IPS-18a (cell line): Measurements from ENCODE around the gene GALNTL6.

ENCODE experiments used
- H3K27ac ChIP-seq: one replicate; pipeline ENCODE4 v1.5.1; 2013; ENCODE audit warnings: low read length
- H3K27me3 ChIP-seq: one replicate; pipeline ENCODE4 v1.6.1; 2013; ENCODE audit warnings: mild to moderate bottlenecking, low read length; ENCODE audit not compliant: control insufficient read depth, insufficient read depth
- H3K36me3 ChIP-seq: one replicate; pipeline ENCODE4 v1.6.1; 2013; ENCODE audit warnings: low read depth, low read length; ENCODE audit not compliant: control insufficient read depth
- H3K4me1 ChIP-seq: one replicate; pipeline ENCODE4 v1.6.1; 2013; ENCODE audit warnings: low read depth, low read length; ENCODE audit not compliant: control insufficient read depth
- H3K4me3 ChIP-seq: one replicate; pipeline ENCODE4 v1.5.1; 2013; ENCODE audit warnings: low read length
- H3K9ac ChIP-seq: one replicate; pipeline ENCODE4 v1.6.1; 2013; ENCODE audit warnings: mild to moderate bottlenecking, low read length, moderate library complexity
- H3K9me3 ChIP-seq: one replicate; pipeline ENCODE4 v1.6.1; 2013; ENCODE audit warnings: low read depth, low read length; ENCODE audit not compliant: control insufficient read depth

The GALNTL6 gene

DNA sequence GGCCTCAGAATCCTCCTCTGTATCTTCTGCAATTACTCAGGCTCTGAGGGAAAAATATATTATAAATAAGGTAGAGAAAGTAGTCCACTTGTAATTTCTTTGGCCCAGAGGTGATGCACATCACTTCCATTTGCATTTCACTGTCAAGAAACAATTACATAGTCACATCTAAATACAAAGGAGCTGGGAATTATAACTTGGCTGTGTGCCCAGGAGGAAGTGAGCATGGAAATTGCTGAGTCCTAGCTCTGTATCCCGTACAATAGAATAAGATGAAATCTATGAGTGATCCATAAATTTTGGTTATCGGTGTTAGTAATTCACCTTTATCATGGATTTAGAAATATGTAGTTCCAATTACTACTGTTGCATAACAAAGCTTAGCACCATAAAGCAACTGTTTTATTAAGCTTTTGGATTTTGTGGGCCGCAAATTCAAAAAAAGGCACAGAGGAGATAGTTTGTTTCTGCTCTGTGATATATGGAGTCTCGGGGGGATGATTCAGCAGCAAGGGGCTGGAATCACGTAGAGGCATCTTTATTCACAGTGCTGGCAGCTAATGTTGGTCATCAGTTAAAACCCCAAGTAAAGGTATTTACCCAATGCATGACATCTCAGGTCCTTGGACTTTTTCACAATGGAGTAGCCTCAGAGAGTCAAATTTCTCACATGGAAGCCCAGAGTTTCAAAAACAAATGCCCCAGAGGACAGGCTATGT is 1114.1 kb downstream of the GALNTL6 start:
- Histone ChIP-seq H3K4me1 (no peaks in the 10 kb centered on the region), H3K27ac (no peak overlapping the region), H3K36me3 (no peaks in the 10 kb centered on the region), H3K9ac (no peak overlapping the region), H3K4me3 (no peak overlapping the region), H3K27me3 (no peaks in the 10 kb centered on the region), H3K9me3 (no peaks in the 10 kb centered on the region)

DNA sequence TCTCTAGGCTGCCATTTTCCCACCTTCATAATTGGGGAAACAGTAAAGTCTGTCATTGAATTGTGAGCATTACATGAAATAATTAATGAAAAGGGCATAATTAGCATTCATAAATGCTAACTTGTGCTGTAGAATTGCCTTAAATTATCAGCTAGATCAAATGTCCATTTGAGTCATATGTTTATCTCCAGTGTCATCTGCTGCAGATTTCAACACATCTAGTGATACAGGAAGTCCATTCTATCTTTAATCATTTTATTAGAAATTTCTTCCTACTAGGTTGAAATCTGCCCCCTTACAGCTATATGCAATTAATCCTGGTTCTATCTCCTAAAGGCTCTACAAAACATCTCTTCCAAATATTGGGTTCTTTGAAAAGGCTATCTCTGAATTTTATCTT is 1115.1 kb downstream of the GALNTL6 start:
- Histone ChIP-seq H3K27me3 (no peaks in the 10 kb centered on the region), H3K9me3 (no peaks in the 10 kb centered on the region)

DNA sequence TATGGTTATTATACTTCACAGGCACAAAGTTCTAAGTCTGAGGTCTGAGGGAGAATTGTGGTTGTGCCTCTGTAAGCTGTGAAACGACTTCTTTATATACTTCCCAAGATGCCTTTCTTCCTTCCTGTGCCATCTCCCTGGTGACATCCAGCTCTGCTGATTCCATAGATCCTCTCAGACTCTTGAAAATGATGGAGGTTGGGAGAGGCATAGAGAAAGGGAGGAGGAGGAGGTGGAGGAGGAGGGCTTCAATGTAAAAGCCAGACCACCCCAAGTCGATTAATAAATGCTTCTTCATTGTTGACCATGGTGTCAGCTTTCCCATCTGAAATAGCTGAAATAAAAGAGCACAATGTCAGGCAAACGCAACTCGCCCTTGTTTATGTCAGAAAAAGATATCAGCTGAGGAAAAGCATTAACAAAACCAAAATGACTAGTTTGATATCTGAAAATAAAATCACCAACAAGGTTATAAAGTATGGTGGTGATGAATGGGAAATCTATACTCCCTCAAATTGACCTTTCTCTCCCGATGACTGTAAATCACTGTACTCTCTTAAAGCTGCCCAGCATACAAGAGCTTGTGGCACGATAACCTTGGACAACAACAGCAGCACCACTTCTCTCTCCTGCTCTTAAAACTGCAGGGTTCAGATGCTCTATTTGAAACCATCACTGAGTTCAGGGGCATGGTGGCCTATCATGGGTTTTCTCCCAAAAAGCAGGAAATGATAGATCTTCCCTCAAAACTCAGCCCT is 1125.0 kb downstream of the GALNTL6 start:
- no peaks in the 10 kb centered on the region for H3K36me3 ChIP-seq
- no peaks in the 10 kb centered on the region for H3K27me3 ChIP-seq
- no peaks in the 10 kb centered on the region for H3K9me3 ChIP-seq
- H3K4me3 ChIP-seq, result no peak overlapping the region
- no peak overlapping the region for H3K9ac ChIP-seq
- no peak overlapping the region for H3K27ac ChIP-seq
- H3K4me1 ChIP-seq, result no peaks in the 10 kb centered on the region

More for the DNA sequence above, 1115.1 kb downstream of the GALNTL6 start:
- no peak overlapping the region for H3K4me3 ChIP-seq
- no peaks in the 10 kb centered on the region for H3K4me1 ChIP-seq
- H3K9ac ChIP-seq, result no peak overlapping the region
- H3K36me3 ChIP-seq, result no peaks in the 10 kb centered on the region
- H3K27ac ChIP-seq, result no peak overlapping the region

DNA sequence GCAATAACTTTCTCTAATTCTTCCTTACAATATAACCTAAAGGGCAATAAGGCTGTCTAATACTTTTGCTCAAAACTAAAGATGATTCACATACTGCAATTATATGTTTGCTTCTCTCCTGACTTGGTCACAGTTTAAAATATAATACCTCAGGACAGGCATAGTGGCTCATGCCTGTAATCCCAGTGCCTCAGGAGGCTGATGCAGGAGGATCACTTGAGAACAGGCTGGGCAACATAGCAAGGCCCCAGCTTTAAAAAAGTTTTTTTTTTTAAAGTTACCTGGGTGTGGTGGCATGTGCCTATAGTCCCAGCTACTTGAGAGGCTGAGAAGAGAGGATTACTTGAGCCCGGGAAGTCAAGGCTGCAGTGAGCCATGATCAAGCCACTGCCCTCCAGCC is 1125.7 kb downstream of the GALNTL6 start:
- H3K27ac ChIP-seq, result no peak overlapping the region
- no peaks in the 10 kb centered on the region for H3K36me3 ChIP-seq
- H3K9me3 ChIP-seq, result no peaks in the 10 kb centered on the region
- H3K4me1 ChIP-seq, result no peaks in the 10 kb centered on the region
- H3K4me3 ChIP-seq, result no peak overlapping the region
- H3K9ac ChIP-seq, result no peak overlapping the region
- H3K27me3 ChIP-seq, result no peaks in the 10 kb centered on the region

DNA sequence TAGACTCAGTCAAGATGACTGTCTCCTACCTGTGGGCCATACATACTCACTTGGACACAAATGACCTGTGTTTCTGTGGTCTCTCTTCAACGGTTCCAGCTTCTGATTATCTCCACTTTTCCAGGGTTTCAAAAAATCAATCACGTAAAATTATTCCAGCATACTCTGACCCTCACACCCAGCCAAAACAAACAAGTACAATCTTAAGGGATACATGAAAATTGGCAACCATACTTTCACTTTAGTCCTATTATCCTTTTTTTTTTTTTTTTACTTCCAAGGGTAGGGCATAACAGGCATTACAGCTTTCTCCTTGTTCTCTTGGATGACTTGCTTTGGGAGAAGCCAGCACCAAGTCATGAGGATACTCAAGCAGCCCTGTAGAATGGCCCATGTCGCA is 1129.6 kb downstream of the GALNTL6 start:
- Histone ChIP-seq H3K9me3 (no peaks in the 10 kb centered on the region), H3K9ac (no peak overlapping the region), H3K36me3 (no peaks in the 10 kb centered on the region), H3K4me1 (peaks cover 6% of the 10 kb centered on the region), H3K27me3 (no peaks in the 10 kb centered on the region), H3K4me3 (no peak overlapping the region), H3K27ac (no peak overlapping the region)

DNA sequence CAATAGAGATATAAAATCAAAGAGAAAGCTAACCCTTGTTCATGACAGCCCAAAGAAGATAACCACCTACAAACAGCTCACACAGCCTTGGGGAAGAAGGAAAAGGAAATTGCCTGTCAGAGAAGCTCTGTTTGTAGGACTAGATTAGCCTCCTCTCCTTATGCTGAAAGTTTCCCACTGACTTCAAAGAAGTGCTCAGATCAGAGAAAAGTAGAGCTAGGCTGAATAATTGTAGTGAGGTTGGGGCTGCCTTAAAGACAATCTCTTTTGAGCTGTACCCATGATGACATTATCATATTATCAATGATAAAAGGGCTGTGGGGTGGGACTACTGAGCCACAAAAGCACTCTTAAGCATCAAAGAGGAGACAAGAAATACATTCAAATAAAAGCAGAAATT is 1132.4 kb downstream of the GALNTL6 start:
- peaks cover 6% of the 10 kb centered on the region for H3K4me1 ChIP-seq

DNA sequence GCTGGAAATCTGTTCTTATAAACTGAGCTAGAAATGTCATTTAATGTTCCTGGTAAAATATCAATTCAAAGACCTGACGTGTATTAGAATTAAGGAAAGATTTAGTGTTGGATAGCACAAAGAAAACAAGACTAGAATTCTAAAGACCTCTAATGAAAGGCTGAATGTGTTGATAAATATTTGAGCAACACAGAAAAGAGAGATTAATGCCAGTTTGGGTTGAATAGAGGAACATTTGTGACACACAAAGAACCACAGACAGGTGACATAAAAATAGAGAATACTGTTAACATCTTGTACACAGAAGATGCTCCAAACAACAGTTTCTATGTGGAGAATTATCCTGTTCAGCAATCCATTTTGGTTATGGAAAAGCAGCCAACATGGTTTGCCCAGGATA is 1133.3 kb downstream of the GALNTL6 start:
- Histone ChIP-seq H3K27me3 (no peaks in the 10 kb centered on the region), H3K27ac (no peak overlapping the region), H3K9ac (no peak overlapping the region), H3K9me3 (no peaks in the 10 kb centered on the region), H3K36me3 (no peaks in the 10 kb centered on the region), H3K4me1 (peaks cover 6% of the 10 kb centered on the region), H3K4me3 (no peak overlapping the region)

More for the DNA sequence above, 1132.4 kb downstream of the GALNTL6 start:
- Histone ChIP-seq H3K27me3 (no peaks in the 10 kb centered on the region), H3K36me3 (no peaks in the 10 kb centered on the region), H3K9me3 (no peaks in the 10 kb centered on the region), H3K27ac (no peak overlapping the region), H3K4me3 (no peak overlapping the region), H3K9ac (no peak overlapping the region)

DNA sequence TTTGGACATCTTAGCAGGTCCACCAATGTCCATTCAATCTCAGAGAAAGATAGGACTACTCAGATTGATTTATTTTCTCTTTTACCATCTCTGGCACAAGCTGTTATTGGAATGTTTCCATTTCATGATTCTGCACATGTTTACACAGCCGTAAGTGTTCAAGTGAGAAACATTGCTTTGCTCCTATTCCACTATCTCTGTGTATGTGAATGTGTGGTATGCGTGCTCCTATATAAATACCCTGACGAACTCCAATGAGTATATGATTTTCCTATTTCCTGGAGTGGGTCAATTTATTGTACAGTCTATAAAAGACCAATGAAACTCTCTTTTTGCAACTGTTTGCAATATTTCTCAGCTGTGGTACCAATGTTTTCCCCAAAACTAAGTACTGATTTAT is 1134.4 kb downstream of the GALNTL6 start:
- Histone ChIP-seq H3K4me1 (peaks cover 6% of the 10 kb centered on the region), H3K4me3 (no peak overlapping the region), H3K27ac (no peak overlapping the region), H3K9ac (no peak overlapping the region), H3K27me3 (no peaks in the 10 kb centered on the region), H3K36me3 (no peaks in the 10 kb centered on the region), H3K9me3 (no peaks in the 10 kb centered on the region)

DNA sequence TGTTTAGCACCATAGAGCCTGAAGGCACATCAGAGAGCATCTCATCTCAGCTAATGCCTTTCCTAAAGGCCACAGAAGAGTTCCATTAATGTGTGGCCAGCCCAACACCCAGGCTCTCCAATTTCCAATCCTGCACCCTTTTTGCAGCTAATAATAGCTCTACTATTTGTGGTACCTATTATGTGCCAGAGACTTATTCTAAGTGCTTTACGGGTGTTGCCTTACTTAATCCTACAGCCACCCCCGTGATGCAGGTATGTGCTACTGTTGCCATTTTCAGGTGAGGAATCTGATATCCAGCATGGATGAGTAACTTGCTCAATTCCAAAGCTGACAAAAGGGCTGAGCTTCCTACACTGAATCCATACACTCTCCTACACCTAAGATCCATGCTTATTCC is 1137.8 kb downstream of the GALNTL6 start:
- no peaks in the 10 kb centered on the region for H3K36me3 ChIP-seq
- no peak overlapping the region for H3K9ac ChIP-seq
- no peaks in the 10 kb centered on the region for H3K9me3 ChIP-seq
- no peak overlapping the region for H3K4me3 ChIP-seq
- no peaks in the 10 kb centered on the region for H3K27me3 ChIP-seq
- H3K27ac ChIP-seq, result no peak overlapping the region
- peaks cover under 1% of the 10 kb centered on the region for H3K4me1 ChIP-seq

DNA sequence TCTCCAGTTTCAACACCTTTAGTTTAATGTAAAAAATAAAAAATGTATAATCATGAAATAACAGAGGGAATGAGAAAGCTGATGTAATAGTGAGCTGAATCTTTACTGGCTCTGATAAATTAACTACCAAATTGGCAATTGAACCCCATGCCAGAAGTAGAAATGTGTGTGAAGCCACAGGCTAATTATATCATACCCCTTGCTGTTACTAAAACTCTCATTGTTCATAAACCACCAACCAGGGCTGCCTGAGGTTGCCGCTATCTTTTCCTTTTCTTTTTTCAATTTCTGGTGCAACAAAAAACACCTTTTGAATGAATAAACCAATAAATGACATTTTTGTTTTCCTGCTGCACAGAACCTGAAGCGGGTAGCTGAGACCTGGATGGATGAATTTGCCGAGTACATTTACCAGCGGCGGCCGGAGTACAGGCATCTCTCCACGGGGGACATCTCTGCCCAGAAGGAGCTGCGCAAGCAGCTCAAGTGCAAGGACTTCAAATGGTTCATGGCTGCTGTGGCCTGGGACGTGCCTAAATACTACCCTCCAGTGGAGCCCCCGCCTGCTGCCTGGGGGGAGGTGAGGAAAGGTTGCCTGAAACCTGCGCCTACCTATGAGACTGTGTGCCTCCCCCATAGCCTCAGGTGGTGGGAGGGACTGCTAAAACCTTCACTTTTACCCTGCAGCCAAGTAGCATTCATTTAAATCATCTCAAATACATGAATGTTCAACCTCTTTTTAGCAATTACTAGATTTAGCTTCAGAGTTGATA is 1138.7 kb downstream of the GALNTL6 start:
- Histone ChIP-seq H3K27ac (no peak overlapping the region), H3K4me1 (no peaks in the 10 kb centered on the region), H3K27me3 (no peaks in the 10 kb centered on the region), H3K36me3 (no peaks in the 10 kb centered on the region), H3K9ac (no peak overlapping the region), H3K4me3 (no peak overlapping the region), H3K9me3 (no peaks in the 10 kb centered on the region)

DNA sequence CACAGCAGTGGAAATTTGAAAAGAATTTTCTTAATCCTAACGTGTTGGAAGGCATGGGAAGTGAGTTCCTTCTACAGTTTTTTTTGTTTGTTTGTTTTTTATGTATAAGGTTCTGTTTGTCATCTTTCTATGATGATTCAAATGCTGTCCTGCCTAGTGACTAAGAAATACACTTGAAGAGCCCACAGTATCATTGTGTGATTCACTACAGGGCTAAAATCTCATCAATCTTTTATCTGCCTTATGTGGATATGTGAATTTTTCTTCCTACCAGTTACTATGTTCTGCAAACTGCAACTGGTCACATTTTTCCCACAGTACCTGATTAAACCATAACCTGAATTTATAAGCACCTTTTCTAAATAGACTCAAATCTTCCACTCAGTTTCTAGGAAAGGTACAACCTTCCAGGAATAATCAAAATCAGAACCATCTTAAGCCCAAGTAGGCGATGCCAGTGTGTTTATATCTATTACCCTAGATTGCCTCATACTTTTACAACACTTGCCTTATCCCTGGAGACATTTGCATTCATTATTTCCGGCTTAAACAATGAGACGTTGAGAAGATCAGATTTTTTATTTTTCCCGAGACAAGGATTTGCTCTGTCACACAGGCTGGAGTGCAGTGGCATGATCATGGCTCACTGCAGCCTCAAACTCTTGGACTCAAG is 1140.8 kb downstream of the GALNTL6 start:
- Histone ChIP-seq H3K27me3 (no peaks in the 10 kb centered on the region), H3K4me3 (no peak overlapping the region), H3K9ac (no peak overlapping the region), H3K27ac (no peak overlapping the region), H3K36me3 (no peaks in the 10 kb centered on the region), H3K4me1 (no peaks in the 10 kb centered on the region), H3K9me3 (no peaks in the 10 kb centered on the region)
